Fibroblast of lung (primary cell): ENCODE data around the gene RFX8. TPM values are rescaled to one million over a fixed set of nuclear protein-coding genes. Genes with fewer than 3 reads are reported as not detected.

Experiments
- DNase-seq, 2 donors: peaks; one replicate each; pipeline versions ENCODE4 v3.0.0 to v3.0.0-alpha.2; 2010; ENCODE audit warnings: low read depth in 2 of 2
- H2AFZ ChIP-seq: 2 replicates; pipeline ENCODE4 v1.5.1; 2012; ENCODE audit warnings: low read length, control low read depth, inconsistent platforms
- H3K27ac ChIP-seq: 2 replicates; pipeline ENCODE4 v1.5.1; 2011; ENCODE audit warnings: low read length, control low read depth; ENCODE audit not compliant: insufficient read depth
- H3K27me3 ChIP-seq: 2 replicates; pipeline ENCODE4 v1.5.1; 2011; ENCODE audit warnings: mild to moderate bottlenecking, low read length; ENCODE audit not compliant: control insufficient read depth, insufficient read depth
- H3K36me3 ChIP-seq: 2 replicates; pipeline ENCODE4 v1.5.1; 2011; ENCODE audit warnings: low read length; ENCODE audit not compliant: control insufficient read depth, insufficient read depth
- H3K4me1 ChIP-seq: 2 replicates; pipeline ENCODE4 v1.5.1; 2011; ENCODE audit warnings: low read length; ENCODE audit not compliant: control insufficient read depth, insufficient read depth; ENCODE audit errors: extremely low read depth
- H3K4me2 ChIP-seq: 2 replicates; pipeline ENCODE4 v1.5.1; 2011; ENCODE audit warnings: low read length, control low read depth; ENCODE audit not compliant: insufficient read depth; ENCODE audit errors: extremely low read depth
- H3K4me3 ChIP-seq, 4 experiments: fragments of 200-600 bp in 1 of 4; sonication (generic) in 1 of 4; replicated peaks in 1 of 4; 2 replicates each; pipeline ENCODE4 v1.5.1; 2011 to 2016; ENCODE audit warnings: low read length in 4 of 4, low read depth in 3 of 4, mild to moderate bottlenecking in 3 of 4, control low read depth in 2 of 4, inconsistent platforms in 1 of 4, mixed read lengths in 1 of 4; ENCODE audit not compliant: insufficient read depth in 1 of 4; ENCODE audit errors: control extremely low read depth in 1 of 4
- H3K79me2 ChIP-seq: 2 replicates; pipeline ENCODE4 v1.5.1; 2012; ENCODE audit warnings: mild to moderate bottlenecking, low read length, inconsistent platforms; ENCODE audit not compliant: control insufficient read depth, insufficient read depth
- H3K9ac ChIP-seq: 2 replicates; pipeline ENCODE4 v1.5.1; 2011; ENCODE audit warnings: mild to moderate bottlenecking, low read length, control low read depth; ENCODE audit not compliant: insufficient read depth
- H3K9me3 ChIP-seq: 2 replicates; pipeline ENCODE4 v1.5.1; 2012; ENCODE audit warnings: low read depth, low read length; ENCODE audit not compliant: control insufficient read depth, insufficient read depth
- H4K20me1 ChIP-seq: 2 replicates; pipeline ENCODE4 v1.5.1; 2011; ENCODE audit warnings: low read length; ENCODE audit not compliant: control insufficient read depth, insufficient read depth; ENCODE audit errors: extremely low read depth
- CTCF ChIP-seq, 2 donors: IDR thresholded peaks in 1 of 2; conservative IDR thresholded peaks in 1 of 2; 1 replicate in 1 of 2; 2 replicates in 1 of 2; pipeline ENCODE4 v1.5.1; 2011 to 2012; ENCODE audit warnings: low read length in 2 of 2, control low read depth in 1 of 2, inconsistent platforms in 1 of 2, low read depth in 1 of 2, mild to moderate bottlenecking in 1 of 2
- EZH2 ChIP-seq: IDR thresholded peaks from 2 replicates; pipeline ENCODE4 v1.5.1; 2012; ENCODE audit warnings: low read length, control low read depth, mild to moderate bottlenecking; ENCODE audit errors: missing control alignments
- polyA plus RNA-seq, 2 donors: library from polyadenylated mRNA; depleted of rRNA in 1 of 2; stranded (reverse) in 1 of 2; unstranded in 1 of 2; fragments of >200 nt; gene quantifications; 2 replicates each; pipeline ENCODE4 v1.2.1, GENCODE V29; 2011 to 2012; ENCODE audit warnings: missing spikeins in 1 of 2
- total RNA-seq: library from RNA; depleted of rRNA; stranded (reverse); fragments of >200 nt; gene quantifications from 2 replicates; pipeline ENCODE4 v1.2.1, GENCODE V29; 2014

Gene RFX8
- total and polyA plus RNA-seq, 2 donors (not counting 1 experiment from before 2014, with no cell fraction given) = 4.3 to 12.4 TPM

DNA sequence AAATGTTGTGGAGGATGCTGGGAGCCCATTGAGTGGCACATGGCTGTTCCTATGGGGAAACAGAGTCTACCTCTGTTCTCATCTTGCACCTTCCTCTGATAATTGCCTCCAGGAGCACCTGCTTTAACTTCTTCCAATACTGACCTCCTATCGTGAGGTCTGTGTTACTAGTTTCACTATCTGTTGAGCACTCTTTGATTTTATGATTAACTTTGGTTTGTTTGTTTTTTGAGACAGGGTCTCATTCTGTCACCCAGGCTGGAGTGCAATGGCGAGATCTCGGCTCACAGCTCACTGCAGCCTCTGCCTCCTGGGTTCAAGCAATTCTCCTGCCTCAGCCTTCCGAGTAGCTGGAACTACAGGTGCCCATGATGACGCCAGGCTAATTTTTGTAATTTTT is 12.1 kb upstream of the RFX8 start:
- no peak overlapping the region for H3K27ac ChIP-seq
- H3K9me3 ChIP-seq = no peaks in the 10 kb centered on the region
- H2AFZ ChIP-seq = no peak overlapping the region

GRCh38 chr2:101486258-101486701 is 11.4 kb upstream of the RFX8 start:
- TF ChIP-seq EZH2 = no peak
- H3K27me3 ChIP-seq = no peaks in the 10 kb centered on the region
- no peak overlapping the region for H3K4me3 ChIP-seq
- H3K4me2 ChIP-seq = no peak overlapping the region
- no peak for DNase-seq
- no peaks in the 10 kb centered on the region for H3K4me1 ChIP-seq
- no peaks in the 10 kb centered on the region for H4K20me1 ChIP-seq
- H3K79me2 ChIP-seq = no peaks in the 10 kb centered on the region
- no peaks in the 10 kb centered on the region for H3K9me3 ChIP-seq
- no peaks in the 10 kb centered on the region for H3K36me3 ChIP-seq
- H3K27ac ChIP-seq = no peak overlapping the region
- no peak overlapping the region for H2AFZ ChIP-seq
- no peak overlapping the region for H3K9ac ChIP-seq

More for the DNA sequence above, 12.1 kb upstream of the RFX8 start:
- H3K4me3 ChIP-seq = no peak overlapping the region
- TF ChIP-seq CTCF (conservative IDR thresholded peaks at IDR 0.05 in 1 of 2, IDR thresholded peaks at IDR 0.05 in 1 of 2; ENCODE audit: low read depth in 1 of 2, low read length in 2 of 2) (no peak), EZH2 (no peak)
- no peak for DNase-seq
- H4K20me1 ChIP-seq = no peaks in the 10 kb centered on the region
- no peak overlapping the region for H3K4me2 ChIP-seq
- no peaks in the 10 kb centered on the region for H3K27me3 ChIP-seq
- H3K9ac ChIP-seq = no peak overlapping the region
- no peaks in the 10 kb centered on the region for H3K4me1 ChIP-seq
- H3K36me3 ChIP-seq = no peaks in the 10 kb centered on the region
- H3K79me2 ChIP-seq = no peaks in the 10 kb centered on the region

GRCh38 chr2:101485856-101486255 is 10.9 kb upstream of the RFX8 start:
- H3K27me3 ChIP-seq = no peaks in the 10 kb centered on the region
- H3K79me2 ChIP-seq = no peaks in the 10 kb centered on the region
- no peak overlapping the region for H3K9ac ChIP-seq
- no peak overlapping the region for H2AFZ ChIP-seq
- DNase-seq = no peak
- no peaks in the 10 kb centered on the region for H3K36me3 ChIP-seq
- H3K4me2 ChIP-seq = no peak overlapping the region
- no peak for TF ChIP-seq EZH2
- no peak for TF ChIP-seq CTCF (conservative IDR thresholded peaks at IDR 0.05 in 1 of 2, IDR thresholded peaks at IDR 0.05 in 1 of 2; ENCODE audit: low read depth in 1 of 2, low read length in 2 of 2)
- no peaks in the 10 kb centered on the region for H3K4me1 ChIP-seq
- no peaks in the 10 kb centered on the region for H4K20me1 ChIP-seq
- no peak overlapping the region for H3K4me3 ChIP-seq
- no peak overlapping the region for H3K27ac ChIP-seq
- no peaks in the 10 kb centered on the region for H3K9me3 ChIP-seq
